Skeletal muscle tissue (tissue), 4 donors: ENCODE data around the gene CCDC142. TPM values are rescaled to one million over a fixed set of nuclear protein-coding genes. Genes with fewer than 3 reads are reported as not detected.
A peak's percentile ranks its signal among the peaks of the same experiment; 100 is the strongest.

Source experiments
- H3K27ac ChIP-seq: one replicate; pipeline ENCODE4 v1.7.0; 2013; ENCODE audit warnings: mild to moderate bottlenecking, low read depth, low read length, inconsistent platforms
- H3K27me3 ChIP-seq, 3 donors: one replicate each; pipeline ENCODE4 v1.7.0; 2013; ENCODE audit warnings: low read length in 3 of 3; ENCODE audit not compliant: control insufficient read depth in 3 of 3, insufficient read depth in 3 of 3
- H3K36me3 ChIP-seq, 3 donors: one replicate each; pipeline ENCODE4 v1.7.0; 2013; ENCODE audit warnings: low read length in 3 of 3; ENCODE audit not compliant: control insufficient read depth in 3 of 3, insufficient read depth in 3 of 3
- H3K4me1 ChIP-seq, 3 donors: one replicate each; pipeline ENCODE4 v1.7.0; 2013; ENCODE audit warnings: low read length in 3 of 3, mild to moderate bottlenecking in 3 of 3; ENCODE audit not compliant: control insufficient read depth in 3 of 3, insufficient read depth in 3 of 3
- H3K4me3 ChIP-seq, 3 donors: one replicate each; pipeline ENCODE4 v1.7.0; 2013; ENCODE audit warnings: low read length in 3 of 3
- H3K9ac ChIP-seq, 3 donors: one replicate each; pipeline ENCODE4 v1.7.0; 2013; ENCODE audit warnings: low read length in 3 of 3, mild to moderate bottlenecking in 3 of 3, moderate library complexity in 2 of 3, low read depth in 1 of 3
- H3K9me3 ChIP-seq, 3 donors: one replicate each; pipeline ENCODE4 v1.7.0; 2013; ENCODE audit warnings: low read length in 3 of 3; ENCODE audit not compliant: control insufficient read depth in 3 of 3
- total RNA-seq: library from RNA; depleted of rRNA; stranded (reverse); fragments of >200 nt; gene quantifications from one replicate; pipeline ENCODE4 v1.2.3, GENCODE V29; 2014
- donor health status: Osteomylitis.

The CCDC142 gene, protein sequence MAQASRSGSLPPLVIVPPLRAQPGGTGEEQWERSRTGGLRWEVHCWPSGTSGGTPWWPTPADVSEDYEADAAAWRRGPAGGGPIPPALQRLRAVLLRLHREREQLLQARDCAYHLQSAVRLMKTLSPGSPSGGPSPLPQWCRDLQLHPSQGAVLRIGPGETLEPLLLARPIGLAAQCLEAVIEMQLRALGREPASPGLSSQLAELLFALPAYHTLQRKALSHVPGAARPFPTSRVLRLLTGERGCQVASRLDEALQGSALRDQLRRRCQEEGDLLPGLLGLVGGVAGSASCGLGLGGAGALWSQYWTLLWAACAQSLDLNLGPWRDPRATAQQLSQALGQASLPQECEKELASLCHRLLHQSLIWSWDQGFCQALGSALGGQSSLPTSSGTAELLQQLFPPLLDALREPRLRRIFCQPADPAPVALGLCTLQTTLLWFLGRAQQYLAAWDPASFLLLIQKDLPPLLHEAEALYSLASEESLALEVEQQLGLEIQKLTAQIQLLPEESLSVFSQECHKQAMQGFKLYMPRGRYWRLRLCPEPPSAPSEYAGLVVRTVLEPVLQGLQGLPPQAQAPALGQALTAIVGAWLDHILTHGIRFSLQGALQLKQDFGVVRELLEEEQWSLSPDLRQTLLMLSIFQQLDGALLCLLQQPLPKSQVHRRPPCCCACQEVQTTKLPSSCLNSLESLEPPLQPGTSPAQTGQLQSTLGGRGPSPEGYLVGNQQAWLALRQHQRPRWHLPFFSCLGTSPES
- total RNA-seq: 30.3 TPM

- H3K4me3 ChIP-seq: peak within 1 kb of the TSS; percentile 85 to 100 (median 98)
- H3K9ac ChIP-seq: peak within 1 kb of the TSS; percentile 69 to 93 (median 86)
- peaks cover 12 to 27% (median 22%) of the 10 kb centered on the region in 3 donors for H3K36me3 ChIP-seq
- peaks cover 22 to 37% (median 26%) of the 10 kb centered on the region in 3 donors for H3K4me1 ChIP-seq
- no peaks in the 10 kb centered on the region for H3K27me3 ChIP-seq
- H3K27ac ChIP-seq: peak within 1 kb of the TSS; percentile 71
- no peaks in the 10 kb centered on the region for H3K9me3 ChIP-seq
Measured at GRCh38 chr2:74482801-74483674, at the start of gene CCDC142, which contains the start of gene TTC31. Gene CCDC142, minus strand, starts transcription at chr2:74482998. Its CDS starts 161 bp downstream, at chr2:74482837. Gene TTC31, plus strand, starts transcription at chr2:74483081. Its CDS starts 15 bp downstream, at chr2:74483096.

DNA sequence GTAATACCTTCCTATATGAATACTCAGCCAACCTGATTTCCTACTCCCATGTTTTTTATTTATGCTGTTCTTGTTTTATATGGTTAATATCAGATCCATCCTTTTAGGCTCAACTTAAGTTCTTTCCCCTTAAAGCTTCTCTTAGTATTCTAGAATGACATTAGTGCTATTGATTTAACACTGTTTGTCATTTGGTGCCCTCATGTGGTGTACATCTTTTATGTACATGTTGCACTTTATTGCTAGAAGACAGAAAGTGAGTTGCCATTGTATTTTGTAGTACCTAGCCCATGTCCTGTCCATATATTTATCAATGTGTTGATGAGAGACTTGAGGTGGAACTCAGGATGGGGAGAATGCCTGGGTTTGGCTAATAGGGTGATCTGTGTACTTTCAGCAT lies 49.4 kb upstream of the CCDC142 start:
- Histone ChIP-seq H3K27me3 (peaks cover 0 to 3% (median 0%) of the 10 kb centered on the region in 3 donors), H3K36me3 (peaks cover 33 to 46% (median 37%) of the 10 kb centered on the region in 3 donors), H3K27ac (no peak overlapping the region), H3K4me1 (peaks cover 25 to 31% (median 29%) of the 10 kb centered on the region in 3 donors), H3K9me3 (no peaks in the 10 kb centered on the region), H3K9ac (no peak overlapping the region), H3K4me3 (no peak overlapping the region)

DNA sequence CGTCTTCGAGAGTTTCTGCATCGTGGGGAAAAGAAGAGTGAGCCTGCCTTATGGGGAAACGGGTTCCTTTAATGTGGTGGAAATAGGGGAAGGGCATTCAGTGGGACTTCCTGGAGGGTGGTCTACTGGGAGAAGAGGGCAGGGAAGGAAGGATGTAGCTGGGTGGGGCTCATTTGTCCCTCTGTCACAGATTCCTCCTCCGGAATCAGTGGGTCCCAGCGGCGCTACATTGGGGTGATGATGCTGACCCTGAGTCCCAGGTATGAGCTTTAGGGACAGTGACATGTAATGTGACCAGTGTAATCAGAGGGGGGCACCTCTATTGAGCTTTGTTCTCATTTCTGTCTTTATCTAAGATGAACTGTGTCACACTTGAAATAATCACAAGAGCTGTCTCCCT lies 48.9 kb upstream of the CCDC142 start:
- peaks cover 39 to 51% (median 43%) of the 10 kb centered on the region in 3 donors for H3K36me3 ChIP-seq
- no peak overlapping the region for H3K4me3 ChIP-seq
- H3K27me3 ChIP-seq: peaks cover 0 to under 1% (median 0%) of the 10 kb centered on the region in 3 donors
- H3K4me1 ChIP-seq: peaks cover 25 to 31% (median 29%) of the 10 kb centered on the region in 3 donors
- H3K9me3 ChIP-seq: no peaks in the 10 kb centered on the region
- no peak overlapping the region for H3K27ac ChIP-seq
- no peak overlapping the region for H3K9ac ChIP-seq

DNA sequence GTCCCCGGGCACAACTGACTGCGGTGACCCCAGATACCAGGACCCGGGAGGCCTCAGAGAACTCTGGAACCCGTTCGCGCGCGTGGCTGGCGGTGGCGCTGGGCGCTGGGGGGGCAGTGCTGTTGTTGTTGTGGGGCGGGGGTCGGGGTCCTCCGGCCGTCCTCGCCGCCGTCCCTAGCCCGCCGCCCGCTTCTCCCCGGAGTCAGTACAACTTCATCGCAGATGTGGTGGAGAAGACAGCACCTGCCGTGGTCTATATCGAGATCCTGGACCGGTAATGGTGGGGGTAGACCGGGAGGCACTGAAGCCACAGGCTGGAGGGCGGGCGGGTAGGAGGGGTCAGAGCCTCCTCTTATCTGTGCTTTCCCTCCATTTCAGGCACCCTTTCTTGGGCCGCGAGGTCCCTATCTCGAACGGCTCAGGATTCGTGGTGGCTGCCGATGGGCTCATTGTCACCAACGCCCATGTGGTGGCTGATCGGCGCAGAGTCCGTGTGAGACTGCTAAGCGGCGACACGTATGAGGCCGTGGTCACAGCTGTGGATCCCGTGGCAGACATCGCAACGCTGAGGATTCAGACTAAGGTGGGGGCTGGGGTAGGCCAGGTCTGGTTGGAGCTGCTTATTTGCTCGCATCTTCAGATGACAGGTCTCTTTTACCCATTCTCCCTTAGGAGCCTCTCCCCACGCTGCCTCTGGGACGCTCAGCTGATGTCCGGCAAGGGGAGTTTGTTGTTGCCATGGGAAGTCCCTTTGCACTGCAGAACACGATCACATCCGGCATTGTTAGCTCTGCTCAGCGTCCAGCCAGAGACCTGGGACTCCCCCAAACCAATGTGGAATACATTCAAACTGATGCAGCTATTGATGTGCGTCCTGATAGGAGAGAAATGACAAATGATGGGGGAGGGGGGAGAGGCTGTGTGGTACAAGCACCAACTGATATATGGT lies 47.7 kb upstream of the CCDC142 start:
- Histone ChIP-seq H3K27me3 (no peaks in the 10 kb centered on the region), H3K9me3 (no peaks in the 10 kb centered on the region), H3K4me1 (peaks cover 25 to 31% (median 29%) of the 10 kb centered on the region in 3 donors), H3K27ac (peak overlapping the region; percentile 82), H3K4me3 (peak overlapping the region; percentile 83 to 93 (median 88)), H3K36me3 (peaks cover 49 to 63% (median 52%) of the 10 kb centered on the region in 3 donors), H3K9ac (peak overlapping the region; percentile 78 to 88 (median 82))

DNA sequence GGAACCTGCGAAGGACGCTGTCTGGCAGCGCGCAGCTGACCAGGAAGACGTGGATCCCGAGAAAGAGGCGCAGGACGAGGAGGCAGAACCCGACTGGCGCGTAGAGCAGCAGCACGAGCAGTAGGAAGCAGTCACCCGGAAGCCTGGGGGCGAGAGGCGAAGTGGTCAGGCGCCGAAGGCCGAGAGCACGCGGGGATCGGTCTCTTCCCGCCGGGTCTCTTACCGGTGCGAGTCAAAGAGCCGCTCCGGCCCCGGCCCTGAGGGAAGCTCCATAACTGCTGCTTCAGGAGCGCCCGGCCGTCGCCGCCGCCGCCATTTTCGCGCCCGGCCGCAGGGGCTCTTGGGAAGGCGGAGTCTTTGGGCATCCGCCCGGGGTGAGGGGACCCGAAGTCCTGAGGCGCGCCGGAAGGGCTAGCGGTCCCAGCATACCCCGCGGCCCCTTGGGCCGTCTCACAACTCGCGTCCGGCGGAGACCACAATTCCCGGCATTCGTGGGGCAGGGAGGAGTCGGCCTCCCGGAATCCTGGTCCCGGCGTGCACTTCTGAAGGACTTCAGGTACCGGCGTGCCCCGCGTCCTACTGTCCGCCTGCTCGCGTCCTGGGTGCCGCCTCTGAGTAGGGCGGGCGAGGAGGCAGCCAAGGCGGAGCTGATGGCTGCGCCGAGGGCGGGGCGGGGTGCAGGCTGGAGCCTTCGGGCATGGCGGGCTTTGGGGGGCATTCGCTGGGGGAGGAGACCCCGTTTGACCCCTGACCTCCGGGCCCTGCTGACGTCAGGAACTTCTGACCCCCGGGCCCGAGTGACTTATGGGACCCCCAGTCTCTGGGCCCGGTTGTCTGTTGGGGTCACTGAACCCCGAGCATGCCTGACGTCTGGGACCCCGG lies 46.8 kb upstream of the CCDC142 start, which contains the start of the genes AUP1 and HTRA2:
AUP1 (minus strand) TSS at position 350 of the 882 bp plus-strand sequence; CDS start at position 273, 77 bp downstream.
HTRA2 (plus strand) TSS at position 577 of the 882 bp plus-strand sequence; CDS start at position 651, 74 bp downstream.
- Histone ChIP-seq H3K36me3 (peaks cover 50 to 64% (median 52%) of the 10 kb centered on the region in 3 donors), H3K9ac (peak within 1 kb of the TSS; percentile 89 to 100 (median 100)), H3K4me1 (peaks cover 25 to 31% (median 29%) of the 10 kb centered on the region in 3 donors), H3K4me3 (peak within 1 kb of the TSS; percentile 93 to 99 (median 99)), H3K27me3 (no peaks in the 10 kb centered on the region), H3K9me3 (no peaks in the 10 kb centered on the region), H3K27ac (peak within 1 kb of the TSS; percentile 82)

GRCh38 chr2:74528600-74529356 lies 46.0 kb upstream of the CCDC142 start:
- H3K27me3 ChIP-seq: no peaks in the 10 kb centered on the region
- H3K4me1 ChIP-seq: peaks cover 25 to 31% (median 29%) of the 10 kb centered on the region in 3 donors
- peak overlapping the region; percentile 89 to 100 (median 100) for H3K9ac ChIP-seq
- peak overlapping the region; percentile 93 to 99 (median 99) for H3K4me3 ChIP-seq
- H3K36me3 ChIP-seq: peaks cover 48 to 61% (median 50%) of the 10 kb centered on the region in 3 donors
- no peaks in the 10 kb centered on the region for H3K9me3 ChIP-seq
- peak overlapping the region; percentile 82 for H3K27ac ChIP-seq

DNA sequence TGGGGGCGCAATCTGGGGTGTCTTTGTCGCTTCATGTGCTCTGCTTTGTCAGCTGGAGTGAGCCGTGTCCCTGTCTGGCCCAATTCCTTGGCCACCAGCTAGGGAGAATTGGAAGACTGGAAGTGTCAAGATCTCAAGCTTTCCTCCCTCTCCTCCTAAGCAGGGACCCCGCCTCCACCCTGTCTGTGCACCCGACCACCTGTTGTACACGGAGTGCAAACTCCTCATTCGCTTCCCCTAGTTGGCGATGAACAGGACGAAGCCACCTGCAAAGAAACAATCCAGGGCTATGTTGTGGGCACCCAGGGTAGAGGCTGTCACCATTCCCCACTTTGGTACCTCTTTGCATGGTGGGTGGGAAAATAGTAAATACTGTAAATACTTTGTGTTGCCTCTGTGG lies 44.9 kb upstream of the CCDC142 start:
- Histone ChIP-seq H3K4me3 (peak overlapping the region in 1 of 3 donors; percentile 93), H3K4me1 (peaks cover 25 to 31% (median 29%) of the 10 kb centered on the region in 3 donors)

More for the DNA sequence above, 44.9 kb upstream of the CCDC142 start:
- Histone ChIP-seq H3K27ac (no peak overlapping the region), H3K9ac (no peak overlapping the region), H3K27me3 (no peaks in the 10 kb centered on the region), H3K9me3 (no peaks in the 10 kb centered on the region), H3K36me3 (peaks cover 39 to 52% (median 40%) of the 10 kb centered on the region in 3 donors)
